Progenitor cell of endocrine pancreas (in vitro differentiated cells): Measurements from ENCODE around the gene TPO. TPM values are rescaled to one million over a fixed set of nuclear protein-coding genes. Genes with fewer than 3 reads are reported as not detected.
"Not testable (repeated sequence)": the region's sequence is repeated elsewhere in the genome, so short reads cannot be mapped to it uniquely, and the experiment has no call there.

Source experiments
- DNase-seq: peaks from one replicate; pipeline ENCODE4 v3.0.0; 2021; ENCODE audit warnings: low spot score; ENCODE audit not compliant: unreplicated experiment
- H3K27ac Mint-ChIP-seq: 2 replicates; pipeline ENCODE4 v1.8.0; 2021; ENCODE audit warnings: mild to moderate bottlenecking, moderate library complexity, mixed read lengths
- H3K27me3 Mint-ChIP-seq: 2 replicates; pipeline ENCODE4 v1.8.0; 2021; ENCODE audit warnings: mixed read lengths
- H3K36me3 Mint-ChIP-seq: 2 replicates; pipeline ENCODE4 v1.8.0; 2022; ENCODE audit warnings: mixed read lengths; ENCODE audit not compliant: insufficient read depth
- H3K4me1 Mint-ChIP-seq: 2 replicates; pipeline ENCODE4 v1.8.0; 2021; ENCODE audit warnings: low read depth, mixed read lengths
- H3K4me3 Mint-ChIP-seq: 2 replicates; pipeline ENCODE4 v1.8.0; 2021; ENCODE audit warnings: low read depth, mild to moderate bottlenecking, moderate library complexity, mixed read lengths
- H3K9me3 Mint-ChIP-seq: 2 replicates; pipeline ENCODE4 v1.8.0; 2021; ENCODE audit warnings: low read depth, mixed read lengths
- total RNA-seq: library from RNA; stranded (reverse); gene quantifications from 2 replicates; pipeline ENCODE4 v1.2.1, GENCODE V29; 2021
- TF ChIP-seq, protein P1 (sequence below): fragments of 200-600 bp; sonication (generic); IDR thresholded peaks from one replicate; pipeline ENCODE4 v1.5.0; 2021; ENCODE audit warnings: antibody characterized with exemption, mild to moderate bottlenecking; ENCODE audit not compliant: unreplicated experiment

Gene TPO
- total RNA-seq, 1 donor from 2014 or later: not detected

DNA sequence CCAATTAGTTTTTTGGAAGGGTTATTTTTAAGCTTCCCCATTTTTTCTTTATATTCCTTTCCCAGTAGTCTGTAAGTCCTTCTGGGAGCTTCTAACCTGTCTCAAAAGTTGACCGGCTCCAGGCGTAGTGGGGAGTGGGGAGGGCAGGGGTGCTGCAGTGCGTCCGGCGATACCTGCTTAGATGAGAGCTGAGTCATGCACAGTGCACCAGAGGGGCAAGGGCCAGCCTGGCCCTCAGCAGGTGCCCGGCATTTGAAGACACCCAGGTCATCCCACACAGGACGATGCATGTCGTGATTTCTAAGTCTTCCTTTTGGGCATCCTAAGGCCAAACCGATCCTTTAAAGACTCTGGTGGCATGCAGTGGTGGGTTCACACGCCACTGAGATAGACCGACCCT is 73.4 kb downstream of the TPO start:
- Mint-ChIP-seq H3K27me3 (peaks cover 6% of the 10 kb centered on the region), H3K36me3 (no peaks in the 10 kb centered on the region), H3K9me3 (no peaks in the 10 kb centered on the region), H3K4me1 (no peaks in the 10 kb centered on the region), H3K27ac (no peak overlapping the region), H3K4me3 (no peak overlapping the region)
- TF ChIP-seq, protein P1, sequence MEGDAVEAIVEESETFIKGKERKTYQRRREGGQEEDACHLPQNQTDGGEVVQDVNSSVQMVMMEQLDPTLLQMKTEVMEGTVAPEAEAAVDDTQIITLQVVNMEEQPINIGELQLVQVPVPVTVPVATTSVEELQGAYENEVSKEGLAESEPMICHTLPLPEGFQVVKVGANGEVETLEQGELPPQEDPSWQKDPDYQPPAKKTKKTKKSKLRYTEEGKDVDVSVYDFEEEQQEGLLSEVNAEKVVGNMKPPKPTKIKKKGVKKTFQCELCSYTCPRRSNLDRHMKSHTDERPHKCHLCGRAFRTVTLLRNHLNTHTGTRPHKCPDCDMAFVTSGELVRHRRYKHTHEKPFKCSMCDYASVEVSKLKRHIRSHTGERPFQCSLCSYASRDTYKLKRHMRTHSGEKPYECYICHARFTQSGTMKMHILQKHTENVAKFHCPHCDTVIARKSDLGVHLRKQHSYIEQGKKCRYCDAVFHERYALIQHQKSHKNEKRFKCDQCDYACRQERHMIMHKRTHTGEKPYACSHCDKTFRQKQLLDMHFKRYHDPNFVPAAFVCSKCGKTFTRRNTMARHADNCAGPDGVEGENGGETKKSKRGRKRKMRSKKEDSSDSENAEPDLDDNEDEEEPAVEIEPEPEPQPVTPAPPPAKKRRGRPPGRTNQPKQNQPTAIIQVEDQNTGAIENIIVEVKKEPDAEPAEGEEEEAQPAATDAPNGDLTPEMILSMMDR: no peak
- DNase-seq: no peak

DNA sequence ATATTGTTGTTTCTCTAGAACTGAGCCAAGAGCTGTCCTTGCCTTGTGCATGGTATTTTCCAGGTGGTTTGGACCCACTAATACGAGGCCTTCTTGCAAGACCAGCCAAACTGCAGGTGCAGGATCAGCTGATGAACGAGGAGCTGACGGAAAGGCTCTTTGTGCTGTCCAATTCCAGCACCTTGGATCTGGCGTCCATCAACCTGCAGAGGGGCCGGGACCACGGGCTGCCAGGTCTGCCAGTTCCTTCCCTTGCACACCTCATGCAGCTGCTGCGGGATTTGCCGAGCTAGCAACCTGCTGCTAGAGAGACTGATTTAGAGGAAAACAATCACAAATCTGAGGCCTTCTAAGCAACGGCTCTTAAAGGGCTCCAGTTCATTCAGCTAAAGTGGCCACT is 74.5 kb downstream of the TPO start:
- no peaks in the 10 kb centered on the region for H3K36me3 Mint-ChIP-seq
- peaks cover 9% of the 10 kb centered on the region for H3K27me3 Mint-ChIP-seq
- no peak for DNase-seq
- H3K27ac Mint-ChIP-seq: no peak overlapping the region
- no peak overlapping the region for H3K4me3 Mint-ChIP-seq
- no peaks in the 10 kb centered on the region for H3K9me3 Mint-ChIP-seq
- no peaks in the 10 kb centered on the region for H3K4me1 Mint-ChIP-seq
- TF ChIP-seq, protein P1: no peak

DNA sequence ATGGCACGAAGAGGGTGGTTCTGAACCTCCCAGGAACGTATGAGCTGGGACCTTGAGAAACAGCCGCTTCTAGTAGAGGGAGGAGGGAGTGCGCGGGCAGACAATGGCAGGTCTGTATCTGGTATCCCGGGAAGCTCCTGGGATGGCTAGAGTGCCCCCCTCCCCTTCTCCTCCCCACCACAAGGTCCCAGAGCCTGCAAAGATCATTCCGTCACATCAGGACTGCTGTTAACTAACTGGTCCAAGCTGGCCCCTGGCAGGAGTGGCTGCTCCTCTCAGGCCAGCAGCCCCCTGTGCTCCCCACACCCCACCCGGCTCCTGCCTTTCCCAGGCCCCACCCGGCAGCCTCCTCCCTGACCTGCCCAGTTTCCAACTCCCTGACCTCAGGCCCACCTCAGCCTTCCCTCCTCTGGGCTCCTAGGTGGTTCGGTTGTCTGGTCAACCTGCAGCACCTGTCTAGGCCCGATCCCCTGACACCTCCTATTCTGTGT is 75.0 kb downstream of the TPO start:
- Mint-ChIP-seq H3K27ac (peak overlapping the region; percentile 41), H3K27me3 (peaks cover 9% of the 10 kb centered on the region), H3K36me3 (no peaks in the 10 kb centered on the region), H3K4me3 (no peak overlapping the region), H3K9me3 (no peaks in the 10 kb centered on the region), H3K4me1 (no peaks in the 10 kb centered on the region)
- TF ChIP-seq, protein P1: no peak
- DNase-seq: no peak

DNA sequence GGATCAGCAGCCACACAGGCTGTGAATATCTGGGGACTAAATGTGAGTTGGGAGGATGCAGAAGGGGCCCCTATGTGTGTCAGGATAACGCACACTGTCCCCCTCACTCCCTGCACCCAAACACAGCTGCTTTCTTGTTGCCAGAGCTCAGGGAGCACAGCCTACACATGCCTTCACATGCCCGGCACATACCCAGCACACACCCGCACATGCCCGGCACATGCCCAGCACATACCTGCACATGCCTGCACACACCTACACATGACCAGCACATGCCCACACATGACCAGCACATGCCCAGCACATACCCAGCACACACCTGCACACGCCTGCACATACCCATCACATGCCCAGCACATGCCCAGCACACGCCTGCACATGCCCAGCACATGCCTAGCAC is 75.6 kb downstream of the TPO start:
- TF ChIP-seq, protein P1: no peak
- no peak overlapping the region for H3K4me3 Mint-ChIP-seq
- no peaks in the 10 kb centered on the region for H3K36me3 Mint-ChIP-seq
- no peak for DNase-seq
- H3K27me3 Mint-ChIP-seq: peaks cover 9% of the 10 kb centered on the region
- H3K9me3 Mint-ChIP-seq: no peaks in the 10 kb centered on the region
- no peak overlapping the region for H3K27ac Mint-ChIP-seq
- H3K4me1 Mint-ChIP-seq: no peaks in the 10 kb centered on the region

DNA sequence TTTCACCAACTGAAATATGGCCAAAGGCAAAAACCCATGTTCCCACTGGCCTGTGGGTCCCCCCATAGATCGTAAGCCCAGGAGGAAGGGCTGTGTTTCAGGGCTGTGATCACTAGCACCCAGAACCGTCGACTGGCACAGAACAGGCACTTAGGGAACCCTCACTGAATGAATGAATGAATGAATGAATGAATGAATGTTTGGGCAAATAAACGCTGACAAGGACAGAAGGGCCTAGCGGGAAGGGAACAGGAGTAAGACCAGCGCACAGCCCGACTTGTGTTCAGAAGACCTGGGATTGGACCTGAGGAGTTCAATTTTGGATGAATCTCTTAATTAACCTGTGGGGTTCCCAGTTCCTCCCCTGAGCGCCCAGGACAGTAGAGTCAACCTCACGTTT is 76.2 kb downstream of the TPO start:
- no peaks in the 10 kb centered on the region for H3K36me3 Mint-ChIP-seq
- TF ChIP-seq, protein P1: no peak
- no peak overlapping the region for H3K4me3 Mint-ChIP-seq
- peaks cover 10% of the 10 kb centered on the region for H3K27me3 Mint-ChIP-seq
- peak overlapping the region; percentile 80 for H3K27ac Mint-ChIP-seq
- H3K9me3 Mint-ChIP-seq: no peaks in the 10 kb centered on the region
- no peaks in the 10 kb centered on the region for H3K4me1 Mint-ChIP-seq
- no peak for DNase-seq

DNA sequence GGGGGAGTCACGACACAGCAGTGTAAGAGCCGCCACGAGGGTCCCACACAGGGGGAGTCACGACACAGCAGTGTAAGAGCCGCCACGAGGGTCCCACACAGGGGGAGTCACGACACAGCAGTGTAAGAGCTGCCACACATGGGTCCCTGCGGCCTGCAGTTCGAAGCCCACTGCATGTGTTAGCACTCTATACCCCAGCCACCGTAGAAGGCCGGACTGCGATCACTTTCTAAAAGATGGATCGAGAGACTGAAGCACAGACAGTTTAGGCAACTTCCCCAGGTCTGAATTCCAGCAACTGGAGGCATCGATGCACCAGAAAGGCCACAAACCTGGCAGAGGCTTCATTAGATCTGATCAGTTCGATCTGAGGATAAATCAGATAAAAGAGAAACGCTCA is 77.1 kb downstream of the TPO start:
- not testable (repeated sequence) for H3K4me1 Mint-ChIP-seq, H3K9me3 Mint-ChIP-seq, H3K36me3 Mint-ChIP-seq, H3K4me3 Mint-ChIP-seq, H3K27ac Mint-ChIP-seq, DNase-seq
- H3K27me3 Mint-ChIP-seq: peaks cover 17% of the 10 kb centered on the region
